Astrocyte (in vitro differentiated cells and primary cell): Measurements from ENCODE around the gene CD79A.

Source experiments
- EZH2 ChIP-seq: IDR thresholded peaks from 2 replicates; pipeline ENCODE4 v1.6.1; 2012; ENCODE audit warnings: mild to moderate bottlenecking, low read length, inconsistent platforms; ENCODE audit not compliant: insufficient read depth
- TF ChIP-seq, protein P1 (sequence below): IDR thresholded peaks from 2 replicates; pipeline ENCODE4 v1.5.1; 2011; ENCODE audit warnings: low read depth, mild to moderate bottlenecking, inconsistent platforms, low read length, moderate library complexity; ENCODE audit not compliant: insufficient read depth

DNA sequence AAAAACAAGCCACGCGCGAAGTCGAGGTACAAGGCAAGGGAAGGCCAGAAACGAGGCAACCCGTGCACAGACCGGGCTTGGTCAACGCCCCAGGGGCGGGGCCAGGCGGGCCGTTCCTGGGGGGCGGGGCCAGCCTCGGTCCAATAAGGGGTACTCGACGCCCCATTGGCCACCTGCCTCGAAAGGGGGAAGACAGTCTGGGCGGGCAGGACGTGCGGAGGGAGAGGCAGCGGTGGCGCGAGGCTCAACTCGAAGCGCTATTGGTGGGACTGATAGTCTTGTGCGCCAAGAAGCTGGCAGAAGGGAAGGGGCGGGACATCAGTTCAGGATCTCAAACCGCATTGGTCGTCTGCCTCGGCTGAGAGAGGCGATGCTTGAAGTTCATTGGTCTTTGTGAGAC, 32.5 kb upstream of the CD79A start, which contains the start of gene LYPD4:
- TF ChIP-seq, protein P1, sequence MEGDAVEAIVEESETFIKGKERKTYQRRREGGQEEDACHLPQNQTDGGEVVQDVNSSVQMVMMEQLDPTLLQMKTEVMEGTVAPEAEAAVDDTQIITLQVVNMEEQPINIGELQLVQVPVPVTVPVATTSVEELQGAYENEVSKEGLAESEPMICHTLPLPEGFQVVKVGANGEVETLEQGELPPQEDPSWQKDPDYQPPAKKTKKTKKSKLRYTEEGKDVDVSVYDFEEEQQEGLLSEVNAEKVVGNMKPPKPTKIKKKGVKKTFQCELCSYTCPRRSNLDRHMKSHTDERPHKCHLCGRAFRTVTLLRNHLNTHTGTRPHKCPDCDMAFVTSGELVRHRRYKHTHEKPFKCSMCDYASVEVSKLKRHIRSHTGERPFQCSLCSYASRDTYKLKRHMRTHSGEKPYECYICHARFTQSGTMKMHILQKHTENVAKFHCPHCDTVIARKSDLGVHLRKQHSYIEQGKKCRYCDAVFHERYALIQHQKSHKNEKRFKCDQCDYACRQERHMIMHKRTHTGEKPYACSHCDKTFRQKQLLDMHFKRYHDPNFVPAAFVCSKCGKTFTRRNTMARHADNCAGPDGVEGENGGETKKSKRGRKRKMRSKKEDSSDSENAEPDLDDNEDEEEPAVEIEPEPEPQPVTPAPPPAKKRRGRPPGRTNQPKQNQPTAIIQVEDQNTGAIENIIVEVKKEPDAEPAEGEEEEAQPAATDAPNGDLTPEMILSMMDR = no peak
- no peak for TF ChIP-seq EZH2
